NCI-H1436 treated with DMSO at 0.1 percent for 48 hours (cell line): ENCODE data around the gene FAF1.

Experiments used
- DNase-seq: peaks from one replicate; lab custom pipeline; 2025; lab: John Stamatoyannopoulos, UW

FAF1 gene

DNA sequence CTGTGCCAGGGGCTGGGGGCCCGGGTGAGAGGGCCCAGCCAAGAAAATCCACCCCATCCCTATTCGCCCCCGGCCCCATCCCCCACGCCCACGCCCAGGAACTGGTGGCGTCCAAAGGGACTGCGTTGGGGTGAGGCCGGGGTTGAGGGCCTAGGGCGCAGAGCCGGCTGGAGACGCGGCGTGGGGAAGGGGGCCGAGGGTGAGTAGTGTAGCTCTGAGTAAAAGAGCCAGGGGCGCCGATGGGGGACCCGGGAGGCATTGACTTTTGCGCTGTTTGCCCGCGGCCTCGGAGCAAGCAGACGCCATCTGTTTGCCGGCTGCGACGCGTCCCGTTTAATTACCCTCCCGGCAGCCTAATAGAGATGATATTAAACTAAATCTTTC, 533.4 kb downstream of the FAF1 start:
- no peak for DNase-seq

DNA sequence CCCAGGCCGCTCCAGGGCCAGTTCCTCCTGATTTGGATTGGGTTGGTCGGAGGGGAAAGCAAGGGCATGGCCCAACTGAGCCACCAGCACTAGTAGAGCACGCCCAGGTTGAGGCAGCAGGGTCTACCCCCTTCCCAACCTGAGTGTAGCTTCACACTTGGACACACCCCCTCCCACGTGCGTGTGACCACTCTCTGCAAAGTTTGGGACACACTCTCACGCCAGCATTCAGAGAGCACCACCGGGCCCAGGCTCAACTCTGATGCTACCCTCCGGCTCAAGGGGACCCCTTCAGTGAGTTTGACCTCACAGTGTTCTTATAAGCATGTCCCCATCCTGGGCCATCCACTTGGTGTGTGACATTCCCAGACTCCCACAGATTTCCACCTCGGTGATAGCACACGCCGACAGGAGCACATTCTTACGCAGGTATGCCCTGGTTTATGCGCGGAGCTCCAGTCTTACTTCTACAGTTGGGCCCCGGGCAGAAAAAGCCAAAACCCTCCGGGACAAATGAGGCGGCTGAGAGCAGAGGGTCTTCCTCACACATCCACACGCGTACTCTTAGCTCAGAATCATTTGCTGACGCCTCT, 533.9 kb downstream of the FAF1 start:
- no peak for DNase-seq

DNA sequence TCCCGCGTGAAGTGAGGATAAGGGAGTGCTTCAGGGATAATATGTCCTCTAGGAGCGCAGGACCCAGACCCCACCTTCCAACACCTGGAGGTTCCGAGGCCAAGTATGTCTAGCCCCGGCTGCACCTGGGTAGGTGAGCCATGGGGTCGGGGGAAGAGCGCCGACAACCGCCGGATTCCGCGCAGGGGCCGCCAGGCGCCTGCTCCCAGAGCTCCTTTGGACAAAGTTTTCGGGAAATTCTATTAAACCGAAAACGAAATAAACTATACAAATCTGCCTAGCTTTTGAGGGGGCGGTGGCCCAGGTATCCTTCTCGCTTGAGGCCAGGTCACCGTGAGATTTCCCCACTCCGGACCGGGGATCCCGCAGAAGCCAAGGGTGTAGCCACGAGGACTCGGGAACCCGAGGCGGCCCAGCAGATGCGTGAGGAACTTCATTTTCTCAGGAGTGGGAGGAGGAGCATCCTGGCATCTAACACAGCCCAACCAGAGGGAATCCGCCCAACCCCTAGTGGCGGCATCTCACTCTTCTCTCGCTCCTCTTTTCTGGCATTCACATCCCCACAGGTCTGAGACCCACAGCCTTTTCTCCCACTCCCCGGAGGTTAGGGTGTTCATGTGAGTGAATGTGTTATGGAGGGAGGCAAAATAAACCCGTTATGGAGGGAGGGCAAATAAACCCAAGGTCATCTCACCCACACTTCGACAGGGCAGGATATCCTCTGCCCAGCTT, 534.5 kb downstream of the FAF1 start:
- no peak for DNase-seq

DNA sequence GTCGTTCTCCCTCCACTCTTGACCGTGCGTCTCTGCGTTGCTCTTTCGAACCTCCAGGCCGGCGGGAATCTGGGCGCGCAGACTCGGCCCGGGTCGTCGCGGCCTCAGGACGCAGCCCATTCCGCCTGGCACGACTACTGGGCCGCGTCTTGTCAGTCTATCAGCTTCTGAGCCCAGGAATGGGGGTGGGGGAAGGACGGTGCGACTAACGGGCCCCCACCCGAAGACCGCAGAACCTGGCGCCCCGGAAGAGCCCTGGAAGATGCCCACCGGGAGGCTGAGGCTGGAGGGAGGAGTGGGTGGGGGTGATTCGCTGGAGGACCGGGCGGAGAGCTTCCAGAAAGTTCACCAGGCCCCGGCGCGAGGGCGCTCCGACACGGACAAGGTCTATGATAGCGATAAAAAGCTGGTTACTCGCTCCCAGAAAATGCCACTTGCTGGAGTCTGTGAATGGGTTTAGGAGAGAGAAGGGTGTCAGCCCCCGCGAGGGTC, 535.1 kb downstream of the FAF1 start:
- DNase-seq, result no peak

DNA sequence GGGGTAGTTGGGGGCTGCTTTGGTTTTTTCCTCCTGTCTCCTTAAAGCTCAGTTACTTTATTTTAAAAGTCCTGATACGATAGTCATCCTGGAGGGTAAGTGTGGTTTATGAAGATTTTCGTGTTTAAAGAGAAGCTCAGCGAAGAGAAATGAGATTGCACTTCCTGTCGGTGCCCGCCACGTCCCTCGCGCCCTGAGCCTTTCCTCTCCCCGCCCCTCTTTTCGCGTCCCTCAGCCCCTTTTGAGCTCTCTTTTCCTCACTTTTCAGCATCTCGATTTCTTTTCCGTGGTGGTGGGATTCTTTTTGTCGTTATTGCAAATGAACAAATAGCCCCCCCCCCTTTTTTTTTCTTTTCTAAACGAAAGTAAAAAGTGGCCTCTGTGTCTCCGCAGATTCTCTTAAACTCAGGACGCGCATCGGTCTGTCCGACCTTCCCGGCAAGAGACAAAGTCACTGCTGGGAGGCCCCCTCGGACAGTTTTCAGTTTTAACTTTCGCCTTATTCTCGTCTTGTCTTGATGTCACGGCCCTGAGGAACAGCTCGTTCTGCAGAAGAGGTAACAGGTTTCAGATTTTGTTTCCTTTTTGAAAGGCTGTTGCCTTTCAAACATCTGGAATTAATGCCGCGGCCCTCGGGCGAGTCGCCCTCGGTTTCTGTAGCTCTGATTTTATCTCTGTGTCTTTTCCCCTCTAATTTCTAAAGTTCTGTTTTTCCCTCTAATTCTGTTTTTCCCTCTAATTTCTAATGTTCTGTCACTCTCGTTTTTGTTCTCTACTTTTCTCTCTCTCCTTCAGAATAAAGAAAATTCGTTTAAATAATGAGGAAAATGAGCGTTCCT, 535.8 kb downstream of the FAF1 start:
- DNase-seq, result no peak

DNA sequence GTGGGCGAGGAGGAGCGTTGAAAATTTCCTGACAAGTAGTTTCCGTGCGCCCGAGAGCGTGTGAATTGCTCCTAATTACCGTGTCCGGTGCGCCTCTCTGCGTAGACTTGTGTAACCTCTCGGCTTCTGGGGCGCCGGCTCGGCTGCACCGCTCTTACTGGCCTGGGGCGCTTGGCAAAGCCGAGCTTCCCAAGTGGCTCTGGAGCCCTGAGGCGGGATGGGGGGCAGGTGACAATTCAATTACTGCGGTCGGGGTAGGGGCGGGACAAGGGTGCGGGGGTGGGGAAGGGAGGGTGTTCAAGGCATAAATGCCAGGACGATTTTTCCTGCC, 536.4 kb downstream of the FAF1 start:
- DNase-seq, result no peak

DNA sequence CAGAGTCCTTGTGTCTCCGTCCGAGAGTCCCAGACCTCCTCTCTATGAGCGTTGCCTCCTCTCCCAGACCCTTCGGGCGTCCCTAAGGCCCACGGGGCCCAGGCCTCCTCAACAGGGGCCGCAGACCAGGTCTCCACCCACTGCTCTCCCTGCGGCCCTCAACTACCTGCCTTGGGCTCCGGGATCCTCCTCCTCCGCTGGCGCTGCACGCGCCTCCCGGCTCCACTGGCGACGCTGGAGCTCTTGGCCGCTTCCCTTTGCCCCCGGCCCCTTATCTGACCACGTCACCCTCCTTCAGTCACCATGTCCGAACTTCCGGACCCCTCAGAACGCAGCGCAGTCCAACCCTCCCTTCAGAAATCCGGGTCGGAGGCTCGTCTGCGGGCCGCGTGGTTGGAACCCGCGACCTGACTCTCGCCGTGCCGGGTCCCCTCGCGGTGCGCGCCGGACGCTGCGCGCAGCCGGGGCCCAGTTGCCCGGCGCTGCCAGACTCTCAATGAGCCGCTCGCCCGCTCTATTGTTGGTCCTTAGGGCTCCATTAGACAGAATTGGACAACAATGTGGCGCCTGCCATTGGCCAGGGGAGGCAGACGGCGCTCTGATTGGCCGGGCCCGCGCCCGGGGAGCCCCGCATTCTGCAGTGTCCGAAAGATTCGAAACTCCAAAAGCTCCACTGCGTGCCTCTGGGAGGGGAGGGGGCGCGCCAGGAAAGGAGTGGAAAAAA, 537.0 kb downstream of the FAF1 start, which contains the start of gene DMRTA2:
DMRTA2 (minus strand) TSS at position 498 of the 724 bp plus-strand sequence. CDS start 1,907 bp downstream, outside the sequence.
- peak; percentile 35 for DNase-seq

DNA sequence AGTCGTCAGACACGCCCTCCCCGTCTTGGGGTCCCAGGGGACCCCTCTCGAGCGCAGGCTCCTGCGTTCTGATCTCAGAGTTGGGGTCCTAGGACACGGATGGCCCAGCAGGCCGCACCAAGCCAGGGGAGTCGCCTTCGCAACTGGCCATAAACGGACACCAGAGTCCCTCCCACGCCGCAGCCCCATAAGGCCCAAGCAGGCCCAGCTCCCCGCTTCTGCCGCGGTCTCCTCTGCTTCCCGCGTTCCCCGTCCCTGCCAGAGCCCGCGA, 537.5 kb downstream of the FAF1 start:
- DNase-seq, result no peak

DNA sequence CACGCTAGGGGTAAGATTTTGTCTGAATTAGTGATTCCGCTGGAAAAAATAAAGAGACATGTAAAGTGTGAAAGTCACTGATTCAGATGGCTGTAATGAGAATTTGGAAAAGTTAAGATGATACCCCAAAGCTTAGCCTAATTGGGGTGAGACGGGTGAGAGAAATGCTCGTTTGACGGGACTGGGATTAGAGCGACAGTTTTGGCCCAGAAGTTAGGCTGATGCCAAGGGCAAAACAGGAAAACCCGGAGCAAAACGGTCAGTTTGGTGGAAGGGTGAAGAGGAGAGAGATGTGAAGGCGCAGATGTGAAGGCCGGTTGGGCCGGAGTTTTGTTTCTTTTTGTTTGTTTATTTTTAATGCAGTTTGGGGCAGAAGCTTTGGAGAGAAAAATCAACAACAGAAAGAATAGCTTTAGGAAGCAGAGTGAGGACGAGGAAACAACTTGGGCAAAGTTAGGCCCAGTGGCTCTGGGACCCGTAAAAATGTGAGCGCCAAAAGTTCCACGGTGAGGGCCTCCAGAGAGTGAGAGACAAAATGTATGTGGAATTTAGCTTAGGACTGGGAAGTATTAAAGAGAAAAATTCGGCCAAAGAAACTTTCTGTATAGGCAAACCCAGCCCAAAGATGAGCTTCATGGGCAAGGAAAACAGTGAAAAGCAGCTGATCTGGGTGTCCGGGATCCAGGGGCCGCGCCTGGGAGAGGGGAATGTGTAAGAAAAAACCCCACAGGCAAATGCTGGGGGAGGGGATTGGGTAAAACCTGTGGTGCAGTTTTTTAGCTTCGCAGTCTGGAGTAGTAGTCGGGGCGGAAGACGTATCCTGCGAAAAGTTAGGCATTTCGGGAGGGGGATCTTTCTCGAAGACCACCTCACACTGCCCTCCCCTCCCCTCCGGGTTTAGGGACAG, 538.0 kb downstream of the FAF1 start:
- DNase-seq, result no peak

DNA sequence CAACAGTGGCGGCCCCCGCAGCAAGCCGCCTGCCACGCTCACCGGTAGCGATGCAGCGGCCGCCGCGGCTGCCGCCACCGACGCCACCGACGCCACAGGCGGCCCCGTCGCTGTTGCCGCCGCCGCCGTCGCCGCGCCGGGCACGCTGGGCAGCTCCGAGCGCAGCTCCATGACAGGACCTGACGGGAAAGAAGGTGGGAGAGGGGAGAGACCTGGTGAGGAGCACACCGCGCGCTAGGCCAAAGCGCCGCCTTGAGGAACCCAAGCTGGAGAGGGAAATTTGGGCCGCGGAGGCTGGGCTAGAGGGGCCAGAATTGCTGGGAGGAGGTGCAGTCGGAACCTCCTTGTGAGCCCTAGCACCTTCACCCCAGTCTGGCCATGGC, 538.7 kb downstream of the FAF1 start:
- no peak for DNase-seq

DNA sequence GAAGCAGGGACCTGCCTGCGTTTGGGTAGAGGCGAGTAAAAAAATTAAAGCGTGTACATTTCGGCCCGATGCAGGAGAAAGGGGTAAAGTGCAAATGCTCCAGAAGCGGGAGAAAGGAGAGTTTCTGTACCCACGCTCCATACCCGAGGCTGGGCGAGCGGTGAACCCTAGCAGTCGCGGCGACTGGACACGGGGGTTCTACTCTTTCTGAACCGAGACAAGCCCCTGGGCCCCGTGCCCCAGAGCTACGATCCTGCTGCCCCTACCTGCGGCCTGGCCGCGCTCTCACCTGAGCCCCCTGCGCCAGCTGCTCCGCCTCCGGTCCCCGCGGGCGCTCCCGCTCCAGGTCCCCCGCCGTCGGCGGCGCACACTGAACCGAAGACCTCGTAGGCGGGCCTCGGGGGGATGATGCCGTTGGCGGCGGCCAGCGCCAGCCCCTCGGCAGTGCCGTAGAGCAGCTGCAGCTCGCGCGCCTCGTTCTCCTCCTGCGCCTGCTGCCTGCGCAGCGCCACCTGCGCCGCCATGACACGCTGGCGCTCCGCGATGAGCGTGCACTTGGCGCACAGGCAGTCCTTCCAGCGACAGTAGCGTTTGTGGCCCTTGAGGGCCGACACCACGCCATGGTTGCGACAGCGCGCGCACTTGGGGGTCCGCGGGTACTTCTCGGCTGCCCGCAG, 539.2 kb downstream of the FAF1 start:
- DNase-seq, result no peak

DNA sequence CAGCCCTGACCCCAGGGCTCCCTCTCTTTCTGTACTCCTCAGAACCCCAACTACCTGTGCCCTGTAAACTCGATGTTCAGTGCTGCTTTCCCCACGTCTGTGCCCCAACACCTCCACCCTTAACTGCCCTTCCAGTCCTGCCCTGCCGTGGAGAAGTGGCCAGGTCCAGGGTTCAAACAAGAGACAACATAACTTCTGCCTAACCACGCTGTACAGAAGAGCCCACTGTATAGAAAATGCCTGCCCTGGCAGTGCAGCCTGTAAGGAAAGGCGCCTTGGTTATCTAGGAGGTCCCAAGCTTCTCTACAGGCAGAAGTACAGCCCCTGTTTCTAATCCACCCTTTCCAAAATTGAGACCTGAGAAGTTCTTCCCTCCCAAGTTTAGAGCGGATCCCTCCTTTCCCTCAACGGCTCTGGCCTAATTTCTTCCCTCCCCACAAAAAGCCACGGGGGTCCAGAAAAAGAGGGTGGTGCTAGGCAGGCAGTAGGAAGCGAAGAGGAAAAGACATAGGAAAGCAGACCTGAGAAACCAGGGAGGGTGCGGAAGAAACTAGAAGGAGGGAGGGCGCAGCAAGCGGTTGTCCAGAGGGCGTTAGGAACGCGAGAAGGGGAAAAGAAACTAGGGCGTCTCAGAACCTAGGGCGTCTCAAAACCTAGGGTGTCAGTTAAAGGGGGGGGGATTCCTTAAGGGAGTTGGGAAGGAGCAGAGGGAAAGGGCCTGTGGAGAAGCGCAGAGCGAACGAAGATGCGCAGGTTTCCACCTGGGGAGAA, 540.0 kb downstream of the FAF1 start:
- no peak for DNase-seq

DNA sequence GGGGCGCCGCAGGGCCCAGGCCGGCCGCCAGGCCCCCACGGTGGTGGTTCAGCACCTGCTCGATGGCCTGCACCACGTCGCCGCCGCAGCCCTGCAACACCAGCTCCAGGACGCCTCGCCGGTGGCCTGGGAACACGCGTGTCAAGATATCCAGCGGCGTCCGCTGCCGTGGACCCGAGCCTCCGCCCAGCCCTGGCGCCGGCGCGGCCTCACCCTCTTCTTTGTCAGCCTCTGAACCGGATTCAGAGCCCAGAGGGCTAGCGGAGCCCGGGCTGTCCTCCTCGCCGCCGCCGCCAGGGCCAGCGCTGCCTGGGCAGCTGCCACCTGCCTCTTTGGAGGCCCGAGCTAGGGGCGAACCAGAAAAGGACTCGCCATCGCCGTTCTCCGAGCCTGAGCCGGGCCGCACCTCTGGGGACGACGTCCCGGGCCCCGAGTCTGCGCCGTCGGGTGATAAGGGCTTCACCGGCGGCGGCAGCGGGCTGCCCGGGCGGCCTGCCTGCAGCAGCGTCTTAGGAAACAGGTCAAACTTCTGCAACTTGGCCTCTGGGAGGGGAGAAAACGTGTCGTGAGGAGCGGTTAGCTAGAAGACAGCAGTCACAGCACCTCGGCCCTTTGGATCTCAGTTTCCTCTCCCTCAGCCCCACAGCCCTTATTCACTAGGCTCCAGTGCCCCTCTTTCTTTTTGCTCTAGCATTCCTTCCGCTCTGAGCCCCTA, 540.7 kb downstream of the FAF1 start:
- DNase-seq, result no peak

DNA sequence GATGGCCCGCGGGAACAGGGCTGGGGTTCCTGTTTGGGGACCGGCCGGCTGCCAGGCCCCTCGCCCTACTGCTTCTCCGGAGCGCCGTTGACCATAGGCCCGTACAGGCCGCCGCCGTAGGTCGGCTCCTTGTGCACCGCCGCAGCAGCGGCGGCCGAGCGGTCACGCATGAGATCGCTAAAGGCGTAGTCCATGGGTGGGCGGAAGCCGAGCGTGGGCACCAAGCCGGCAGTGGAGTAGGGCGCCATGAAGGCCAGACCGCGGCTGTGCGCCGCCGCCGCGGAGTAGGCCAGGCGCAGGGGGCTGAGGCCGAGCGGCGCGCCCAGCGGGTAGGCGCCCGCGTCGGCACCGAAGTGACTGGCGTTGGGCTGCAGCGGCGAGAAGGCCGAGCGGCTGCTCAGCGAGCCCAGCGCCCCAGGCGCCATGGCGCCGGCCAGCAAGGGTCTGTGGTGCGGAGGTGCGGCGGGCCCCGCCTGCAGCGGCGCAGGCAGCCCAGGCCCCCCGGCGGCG, 541.4 kb downstream of the FAF1 start:
- DNase-seq, result no peak

DNA sequence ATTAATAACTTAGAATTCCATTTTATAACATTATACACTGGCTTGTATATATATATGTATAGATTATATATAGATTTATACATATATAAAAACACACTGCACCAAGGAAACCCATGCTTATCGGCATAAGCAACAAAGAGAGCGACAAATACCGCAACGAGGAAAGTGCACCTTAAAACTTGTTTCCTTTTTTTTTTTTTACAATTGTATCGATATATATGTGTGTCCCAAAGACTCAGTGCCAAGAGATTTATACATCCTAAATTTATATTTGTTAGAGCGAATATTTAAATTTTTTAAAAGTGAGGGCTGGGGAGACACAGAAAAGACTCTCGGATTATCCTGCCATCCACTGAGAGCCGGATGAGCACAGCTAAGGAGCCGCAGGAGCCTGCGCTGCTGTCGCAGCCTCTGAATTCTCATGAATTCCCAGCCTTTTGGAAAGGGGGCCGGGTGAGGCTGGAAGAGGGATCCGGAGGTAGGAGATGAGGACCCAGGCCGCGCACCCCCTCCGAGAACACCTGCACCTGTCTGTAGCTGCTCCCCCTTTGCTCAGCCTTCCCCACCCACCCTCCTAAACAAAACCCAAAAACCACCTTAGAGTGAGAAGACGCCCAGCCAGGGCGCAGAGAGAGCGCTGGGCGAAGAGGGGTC, 542.0 kb downstream of the FAF1 start:
- no peak for DNase-seq

DNA sequence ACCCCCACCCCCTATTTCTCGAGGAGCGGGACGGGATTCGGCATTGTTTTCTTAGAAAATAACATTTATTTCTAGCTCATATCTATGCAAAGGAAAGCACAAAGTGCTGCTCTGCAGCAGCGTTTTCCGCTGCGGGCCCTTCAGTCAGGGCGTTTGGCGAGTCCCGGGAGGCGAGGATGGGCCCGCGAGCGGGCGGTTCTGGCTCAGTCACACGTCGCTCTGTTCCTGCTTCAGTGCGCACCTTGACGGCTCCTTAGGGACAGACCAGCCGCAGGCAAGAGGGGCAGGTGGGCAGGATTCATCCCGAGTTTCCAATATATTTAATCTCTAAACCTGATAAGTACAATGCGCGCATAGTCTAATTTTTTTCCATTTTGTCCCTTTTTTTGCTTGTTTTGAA, 542.6 kb downstream of the FAF1 start:
- DNase-seq, result no peak

DNA sequence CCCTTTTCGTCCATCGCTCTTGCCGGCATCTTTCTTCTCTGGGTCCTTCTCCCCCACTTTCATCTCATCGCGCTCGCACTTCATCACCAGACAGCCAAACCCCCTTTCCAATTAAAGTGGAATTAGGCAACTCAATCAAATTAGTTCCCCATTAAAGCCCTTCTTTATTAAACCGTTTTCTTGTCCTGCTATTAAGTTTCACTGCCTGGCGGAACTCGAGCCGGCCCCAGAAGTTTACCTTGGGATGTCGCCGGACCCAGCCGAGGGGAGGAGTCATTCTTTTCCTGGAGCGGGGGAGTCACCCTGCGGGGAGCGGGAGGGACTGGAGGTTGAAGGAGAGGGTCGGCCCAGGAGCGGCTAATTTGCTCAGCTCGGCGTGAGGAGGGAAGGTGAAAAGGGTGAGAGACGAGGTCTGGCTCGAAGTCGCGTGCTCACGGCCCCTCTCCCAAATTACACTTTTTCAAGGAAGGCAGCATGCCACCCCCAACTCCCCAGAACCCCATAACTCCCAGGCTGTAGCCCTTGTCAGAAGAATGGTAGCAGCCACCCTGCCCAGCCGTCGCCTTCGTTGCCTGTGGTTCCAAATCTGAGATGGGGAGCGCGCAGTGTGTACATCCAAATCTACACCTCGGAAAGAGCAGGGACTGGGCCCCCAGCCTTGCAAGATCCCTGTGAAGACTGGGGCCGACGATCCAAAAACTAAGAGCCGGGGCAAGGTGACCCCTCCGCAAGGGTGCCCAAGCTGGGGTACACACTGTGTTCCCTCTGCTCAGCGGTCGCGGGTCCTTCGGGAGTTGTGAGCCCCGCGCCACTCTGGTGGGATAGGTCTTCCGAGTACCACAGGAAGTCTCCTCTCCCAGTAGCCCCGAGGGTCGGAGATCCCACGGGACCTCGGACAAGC, 543.3 kb downstream of the FAF1 start:
- DNase-seq, result no peak

DNA sequence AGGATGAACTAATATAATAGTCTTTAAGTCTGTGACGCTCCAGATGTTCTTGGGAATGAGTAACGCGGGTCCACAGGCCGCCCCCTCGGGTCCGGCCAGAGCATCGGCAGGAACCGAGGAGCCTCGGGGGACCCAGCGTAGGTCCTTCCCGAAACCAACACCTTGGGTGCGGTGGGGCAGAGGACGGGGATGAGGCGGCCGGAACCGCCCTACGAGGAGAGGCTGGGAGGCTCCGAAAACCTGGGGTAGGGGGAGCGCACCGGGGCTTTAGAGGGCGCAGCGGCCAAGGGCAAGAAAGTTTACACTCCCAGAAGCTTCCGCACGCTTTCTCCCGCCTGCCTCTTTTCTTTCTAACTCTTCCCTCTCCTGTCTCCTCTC, 543.9 kb downstream of the FAF1 start:
- no peak for DNase-seq
